Measurements from ENCODE around the gene HAVCR2.

HAVCR2 gene

DNA sequence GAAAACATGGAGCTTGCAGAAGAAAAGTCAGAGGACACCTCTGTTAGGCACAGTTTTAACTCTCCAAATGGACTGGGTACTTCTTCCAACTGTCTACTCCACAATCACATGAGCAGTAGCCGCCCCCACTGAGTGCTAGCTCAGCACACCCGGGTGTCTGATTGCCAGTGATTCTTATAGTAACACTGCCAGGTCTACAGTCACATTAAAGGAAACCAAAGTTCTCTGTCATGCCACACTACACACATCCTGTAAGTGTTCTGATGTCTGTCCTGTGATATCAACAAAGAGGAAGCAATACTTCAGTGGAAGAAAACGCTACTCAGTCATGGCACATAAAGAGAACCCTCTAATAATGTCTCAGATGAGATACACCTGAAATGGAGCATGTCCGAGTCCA lies at the start of gene HAVCR2:
Gene HAVCR2 (minus strand): TSS at position 69 of the 400 bp plus-strand sequence. CDS start 61 bp downstream, at position 8.
- peak; percentile 87 for DNase-seq (ENCODE audit: low spot score)

- DNase-seq (ENCODE audit: low spot score) = no peak
These were observed 48.5 kb upstream of the HAVCR2 start for GRCh38 chr5:157157293-157157891.

- DNase-seq (ENCODE audit: low spot score) = no peak
These were observed 46.5 kb upstream of the HAVCR2 start for GRCh38 chr5:157155297-157155696.

DNA sequence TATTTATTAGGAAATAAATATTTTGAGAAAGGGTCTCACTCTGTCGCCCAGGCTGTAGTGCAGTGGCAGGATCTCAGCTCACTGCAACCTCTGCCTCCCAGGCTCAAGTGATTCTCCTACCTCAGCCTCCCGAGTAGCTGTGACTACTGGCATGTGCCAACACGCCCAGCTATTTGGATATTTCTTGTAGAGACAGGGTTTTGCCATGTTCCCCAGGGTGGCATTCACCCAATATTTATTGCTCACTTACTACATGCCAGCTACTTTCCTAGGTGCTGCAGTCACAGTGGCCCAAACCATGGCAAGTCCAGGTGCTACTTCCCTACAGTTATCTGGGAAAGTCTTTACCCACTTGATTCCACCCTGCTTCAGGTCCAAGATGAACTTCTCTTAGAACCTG lies 42.2 kb upstream of the HAVCR2 start:
- no peak for DNase-seq (ENCODE audit: low spot score)

GRCh38 chr5:157148734-157149615 lies 40.1 kb upstream of the HAVCR2 start:
- peak; percentile 70 for DNase-seq (ENCODE audit: low spot score)

- no peak for DNase-seq (ENCODE audit: low spot score)
These were observed 34.5 kb upstream of the HAVCR2 start for GRCh38 chr5:157143127-157143971.

DNA sequence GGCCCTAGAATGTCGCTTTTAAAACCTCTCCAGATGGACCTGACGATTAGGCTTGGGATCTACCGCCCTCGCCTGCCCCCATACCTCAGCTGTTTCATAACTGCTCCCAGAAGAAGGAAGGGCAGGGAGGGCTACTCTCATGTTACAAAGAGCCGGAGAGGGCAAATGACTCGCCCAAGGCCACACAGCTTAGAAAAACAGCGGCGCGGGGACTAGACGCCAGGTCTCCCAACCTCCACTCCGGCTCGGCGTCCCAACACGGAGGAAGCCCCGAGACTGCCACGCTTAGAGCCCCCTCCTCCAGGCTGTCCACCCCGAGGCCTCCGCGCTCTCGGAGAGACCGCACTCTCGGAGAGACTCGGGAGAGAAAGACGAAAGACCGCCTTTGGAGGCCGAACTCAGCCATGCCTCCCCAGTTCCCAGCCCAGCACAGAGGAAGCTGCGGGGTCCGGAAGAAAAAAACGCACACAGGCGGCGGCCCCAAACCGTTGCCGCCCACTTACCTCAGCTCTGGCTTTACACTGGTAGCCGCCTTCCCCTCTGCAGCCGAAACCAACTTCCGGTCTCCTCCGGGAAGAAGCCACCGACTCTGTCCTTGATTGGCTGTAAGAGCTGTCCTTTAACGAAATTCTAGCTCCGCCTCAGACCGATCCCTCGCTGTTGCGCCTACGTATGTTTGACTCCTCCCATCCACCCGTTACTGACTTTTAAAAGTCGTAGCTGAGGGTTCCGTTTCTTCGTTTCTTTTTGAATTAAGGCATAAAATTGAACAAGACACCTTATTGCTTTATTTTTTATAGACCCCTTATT lies 33.7 kb upstream of the HAVCR2 start, which contains the start of gene MED7:
Gene MED7 (minus strand): TSS at position 549 of the 810 bp plus-strand sequence. CDS start 3,434 bp downstream, outside the sequence.
- DNase-seq (ENCODE audit: low spot score) = peak; percentile 100

- DNase-seq (ENCODE audit: low spot score) = no peak
These were observed 28.8 kb upstream of the HAVCR2 start for GRCh38 chr5:157137691-157138090.

DNA sequence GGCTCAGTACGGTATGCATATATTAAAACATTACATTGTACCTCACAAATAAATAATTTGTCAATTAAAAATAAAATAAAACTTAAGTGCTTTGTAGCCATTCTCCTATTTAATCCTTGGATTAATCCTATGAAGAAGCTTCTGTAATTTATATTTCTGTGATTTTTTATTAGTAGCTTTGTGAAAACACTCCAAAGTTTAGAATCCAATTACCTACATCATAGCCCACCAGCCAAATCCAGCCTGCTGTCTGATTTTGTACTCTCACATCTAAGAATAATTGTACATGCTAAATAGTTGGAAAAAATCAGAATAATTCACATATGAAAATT lies 23.4 kb upstream of the HAVCR2 start:
- no peak for DNase-seq (ENCODE audit: low spot score)

DNA sequence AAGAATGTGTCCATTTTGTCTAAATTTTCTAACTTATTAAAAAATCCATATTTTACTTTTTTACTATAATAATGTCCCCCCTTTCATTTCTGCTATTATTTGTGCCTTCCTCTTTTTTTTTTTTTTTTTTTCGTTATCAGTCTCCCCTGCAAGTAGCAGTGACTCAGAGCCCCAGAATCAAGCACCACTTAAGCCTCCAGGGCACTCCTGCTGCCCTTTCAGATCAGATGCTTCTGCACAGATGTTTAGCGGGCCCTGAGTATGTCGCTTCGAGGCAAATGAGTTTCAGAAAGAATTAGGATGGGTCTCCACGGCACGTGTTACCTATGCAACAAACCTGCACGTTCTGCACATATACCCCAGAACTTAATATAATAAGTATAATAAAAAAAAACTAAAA lies 22.1 kb upstream of the HAVCR2 start:
- no peak for DNase-seq (ENCODE audit: low spot score)

DNA sequence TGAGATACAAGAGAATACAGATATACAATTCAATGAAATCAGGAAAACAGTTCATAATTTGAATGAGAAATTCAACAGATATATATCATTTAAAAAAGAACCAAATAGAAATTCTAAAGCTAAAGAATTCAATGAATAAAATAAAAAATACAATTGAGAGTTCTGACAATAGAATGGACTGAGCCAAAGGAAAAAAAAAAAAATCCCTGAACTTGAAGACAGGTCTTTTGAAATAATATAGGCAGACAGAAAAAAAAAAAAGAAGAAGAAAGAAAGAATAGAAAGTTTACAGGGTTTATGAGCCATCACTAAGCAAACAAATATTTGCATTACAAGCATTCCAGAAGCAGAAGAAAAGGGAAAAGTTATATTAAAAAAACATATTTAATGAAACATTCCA lies 12.9 kb upstream of the HAVCR2 start:
- DNase-seq (ENCODE audit: low spot score) = no peak

DNA sequence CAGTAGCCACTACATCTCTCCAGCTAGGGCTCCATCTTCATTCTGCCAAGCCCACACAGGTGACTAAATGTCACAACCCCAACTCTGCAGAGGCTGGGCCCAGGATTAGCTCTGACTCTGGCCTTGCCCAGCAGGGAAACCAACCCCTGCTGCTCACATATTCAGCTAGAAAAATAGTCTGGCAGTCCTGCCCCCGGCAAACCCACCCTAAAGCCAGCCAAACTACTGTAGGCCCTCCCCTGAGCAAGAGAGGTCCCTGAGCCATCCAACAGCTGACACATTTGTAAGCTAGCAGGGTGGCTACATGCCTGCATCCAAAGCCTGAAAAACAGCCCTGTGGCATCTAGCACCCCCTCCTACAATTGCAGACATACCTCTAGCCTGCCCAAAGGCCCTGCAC lies 11.3 kb upstream of the HAVCR2 start:
- DNase-seq (ENCODE audit: low spot score) = no peak

DNA sequence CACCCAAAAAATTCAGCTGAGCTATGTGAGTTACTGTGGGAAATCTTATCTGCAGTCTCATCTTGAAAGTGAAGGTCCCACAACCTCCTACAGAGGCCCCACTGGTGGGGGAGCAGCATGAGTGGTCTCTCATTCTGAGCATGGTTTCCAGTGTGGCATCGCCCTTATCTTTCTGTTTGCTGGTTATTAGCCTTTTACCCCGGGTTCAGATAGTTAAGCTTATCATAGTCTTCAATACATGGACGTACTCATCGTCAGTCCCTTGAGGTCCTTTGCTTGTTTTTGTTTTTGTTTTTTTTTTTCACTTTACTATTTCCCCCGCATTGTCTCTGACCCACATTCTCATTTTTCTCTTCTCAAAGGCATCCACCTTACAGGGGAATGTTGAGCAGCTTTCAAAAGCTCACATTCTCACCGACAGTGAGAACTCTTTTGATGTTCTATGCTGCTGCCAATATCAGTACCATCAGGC lies 7.7 kb upstream of the HAVCR2 start:
- no peak for DNase-seq (ENCODE audit: low spot score)

DNA sequence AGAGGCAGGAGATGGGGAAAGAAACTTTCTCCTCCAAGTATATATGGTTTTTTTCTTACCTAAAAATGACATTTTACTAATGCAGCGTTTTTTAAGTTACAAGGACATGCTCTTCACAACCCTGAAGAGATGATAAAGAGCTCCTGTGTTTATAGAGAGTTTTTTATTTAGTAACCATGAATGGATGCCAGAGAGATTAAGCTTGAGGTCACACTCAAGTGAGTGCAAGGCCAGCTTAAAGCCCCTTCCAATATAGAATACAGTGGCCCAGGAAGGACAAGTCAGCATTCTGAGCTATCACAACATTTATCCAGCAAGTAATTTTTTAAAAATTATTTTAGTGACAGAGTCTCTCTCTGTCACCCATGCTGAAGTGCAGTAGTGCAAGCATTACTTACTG lies 6.7 kb upstream of the HAVCR2 start:
- no peak for DNase-seq (ENCODE audit: low spot score)

- DNase-seq (ENCODE audit: low spot score) = no peak
These were observed 6.2 kb upstream of the HAVCR2 start for GRCh38 chr5:157115012-157115411.

DNA sequence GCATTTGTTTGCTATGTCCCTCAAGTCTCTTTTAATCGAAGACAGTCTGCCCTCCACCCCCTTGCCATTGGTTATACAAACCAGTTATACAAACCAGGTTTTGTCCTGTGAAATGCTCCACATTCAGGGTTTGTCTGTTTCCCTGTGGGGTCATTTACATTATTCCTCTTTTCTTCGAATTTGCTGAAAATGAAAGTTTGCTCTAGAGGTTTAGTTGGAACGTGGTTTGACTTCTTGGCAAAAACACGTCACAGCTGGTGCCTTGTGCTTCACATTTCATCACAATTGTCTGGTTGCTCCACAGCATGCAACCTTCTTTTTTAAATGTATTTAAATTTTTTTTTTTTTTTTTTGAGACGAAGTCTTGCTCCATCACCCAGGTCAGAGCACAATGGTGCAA lies 4.2 kb upstream of the HAVCR2 start:
- DNase-seq (ENCODE audit: low spot score) = no peak

GRCh38 chr5:157109744-157110143 lies 900 bp upstream of the HAVCR2 start:
- peak; percentile 64 for DNase-seq (ENCODE audit: low spot score)

- DNase-seq (ENCODE audit: low spot score) = no peak
These were observed 1.3 kb downstream of the HAVCR2 start for GRCh38 chr5:157107508-157107907.

DNA sequence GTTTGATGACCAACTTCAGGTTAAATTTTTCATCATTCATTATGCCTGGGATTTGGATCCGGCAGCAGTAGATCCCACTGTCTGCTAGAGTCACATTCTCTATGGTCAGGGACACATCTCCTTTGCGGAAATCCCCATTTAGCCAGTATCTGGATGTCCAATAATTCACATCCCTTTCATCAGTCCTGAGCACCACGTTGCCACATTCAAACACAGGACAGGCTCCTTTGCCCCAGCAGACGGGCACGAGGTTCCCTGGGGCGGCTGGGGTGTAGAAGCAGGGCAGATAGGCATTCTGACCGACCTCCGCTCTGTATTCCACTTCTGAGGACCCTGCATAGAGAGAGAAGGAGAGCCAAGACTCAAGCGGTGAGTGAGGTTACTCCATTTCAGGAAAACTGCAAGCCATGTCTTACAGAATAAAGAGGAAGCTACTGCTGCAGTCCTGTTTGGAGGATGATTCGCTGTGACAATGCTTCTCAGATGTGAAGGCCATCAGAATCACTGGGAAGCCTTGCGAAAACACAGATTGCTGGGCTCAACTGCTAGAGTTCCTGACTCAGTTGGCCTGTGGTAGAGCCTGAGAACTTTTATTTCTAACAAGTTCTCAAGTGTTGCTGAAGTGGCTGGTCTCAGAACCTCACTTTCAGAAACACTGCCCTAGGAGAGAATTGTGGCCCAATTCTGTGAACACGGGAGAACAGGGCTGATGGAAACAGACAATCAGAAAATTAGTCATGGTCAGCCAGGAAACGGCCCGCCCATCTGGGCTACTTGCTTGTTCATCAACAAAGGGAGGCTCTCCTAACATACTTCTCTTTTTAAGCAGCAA lies 2.0 kb downstream of the HAVCR2 start:
- peak; percentile 42 for DNase-seq (ENCODE audit: low spot score)

- DNase-seq (ENCODE audit: low spot score) = no peak
These were observed 8.6 kb downstream of the HAVCR2 start for GRCh38 chr5:157100140-157100679.
